Measurements from ENCODE around the gene SORCS1.

Gene SORCS1

GRCh38 chr10:106987362-106987761 is 177.1 kb downstream of the SORCS1 start:
- no peak overlapping the region for H3K27ac ChIP-seq (ENCODE audit: low read depth, low read length)
- H3K36me3 ChIP-seq (ENCODE audit: control insufficient read depth, insufficient read depth, low read length) = no peaks in the 10 kb centered on the region
- no peaks in the 10 kb centered on the region for H3K9me3 ChIP-seq (ENCODE audit: control insufficient read depth, insufficient read depth, low read length)
- H3K9ac ChIP-seq (ENCODE audit: low read depth, low read length) = no peak overlapping the region
- no peak overlapping the region for H3K4me3 ChIP-seq (ENCODE audit: low read depth, low read length)
- H3K4me1 ChIP-seq (ENCODE audit: control insufficient read depth, insufficient read depth, low read length) = no peaks in the 10 kb centered on the region
- H3K27me3 ChIP-seq (ENCODE audit: control insufficient read depth, insufficient read depth, low read length) = no peaks in the 10 kb centered on the region

GRCh38 chr10:106982268-106982667 is 182.2 kb downstream of the SORCS1 start:
- Histone ChIP-seq H3K36me3 (ENCODE audit: control insufficient read depth, insufficient read depth, low read length) (no peaks in the 10 kb centered on the region), H3K4me1 (ENCODE audit: control insufficient read depth, insufficient read depth, low read length) (peaks cover 12% of the 10 kb centered on the region), H3K9me3 (ENCODE audit: control insufficient read depth, insufficient read depth, low read length) (no peaks in the 10 kb centered on the region), H3K27me3 (ENCODE audit: control insufficient read depth, insufficient read depth, low read length) (no peaks in the 10 kb centered on the region), H3K4me3 (ENCODE audit: low read depth, low read length) (no peak overlapping the region), H3K9ac (ENCODE audit: low read depth, low read length) (no peak overlapping the region), H3K27ac (ENCODE audit: low read depth, low read length) (no peak overlapping the region)

GRCh38 chr10:106981452-106982075 is 182.9 kb downstream of the SORCS1 start:
- Histone ChIP-seq H3K27me3 (ENCODE audit: control insufficient read depth, insufficient read depth, low read length) (no peaks in the 10 kb centered on the region), H3K4me3 (ENCODE audit: low read depth, low read length) (no peak overlapping the region), H3K27ac (ENCODE audit: low read depth, low read length) (peak overlapping the region; percentile 7), H3K9me3 (ENCODE audit: control insufficient read depth, insufficient read depth, low read length) (no peaks in the 10 kb centered on the region), H3K36me3 (ENCODE audit: control insufficient read depth, insufficient read depth, low read length) (no peaks in the 10 kb centered on the region), H3K9ac (ENCODE audit: low read depth, low read length) (no peak overlapping the region), H3K4me1 (ENCODE audit: control insufficient read depth, insufficient read depth, low read length) (peaks cover 12% of the 10 kb centered on the region)

- Histone ChIP-seq H3K9me3 (ENCODE audit: control insufficient read depth, insufficient read depth, low read length) (no peaks in the 10 kb centered on the region), H3K4me3 (ENCODE audit: low read depth, low read length) (no peak overlapping the region), H3K36me3 (ENCODE audit: control insufficient read depth, insufficient read depth, low read length) (no peaks in the 10 kb centered on the region), H3K27me3 (ENCODE audit: control insufficient read depth, insufficient read depth, low read length) (no peaks in the 10 kb centered on the region), H3K4me1 (ENCODE audit: control insufficient read depth, insufficient read depth, low read length) (peaks cover 12% of the 10 kb centered on the region), H3K27ac (ENCODE audit: low read depth, low read length) (no peak overlapping the region), H3K9ac (ENCODE audit: low read depth, low read length) (no peak overlapping the region)
Observed at GRCh38 chr10:106980495-106981451, 183.7 kb downstream of the SORCS1 start.

GRCh38 chr10:106978756-106979155 is 185.8 kb downstream of the SORCS1 start:
- no peak overlapping the region for H3K9ac ChIP-seq (ENCODE audit: low read depth, low read length)
- no peak overlapping the region for H3K27ac ChIP-seq (ENCODE audit: low read depth, low read length)
- H3K4me1 ChIP-seq (ENCODE audit: control insufficient read depth, insufficient read depth, low read length) = peaks cover 27% of the 10 kb centered on the region
- H3K4me3 ChIP-seq (ENCODE audit: low read depth, low read length) = no peak overlapping the region
- H3K36me3 ChIP-seq (ENCODE audit: control insufficient read depth, insufficient read depth, low read length) = no peaks in the 10 kb centered on the region
- no peaks in the 10 kb centered on the region for H3K9me3 ChIP-seq (ENCODE audit: control insufficient read depth, insufficient read depth, low read length)
- no peaks in the 10 kb centered on the region for H3K27me3 ChIP-seq (ENCODE audit: control insufficient read depth, insufficient read depth, low read length)

GRCh38 chr10:106973716-106974115 is 190.8 kb downstream of the SORCS1 start:
- H3K27ac ChIP-seq (ENCODE audit: low read depth, low read length) = peak overlapping the region; percentile 22
- no peak overlapping the region for H3K4me3 ChIP-seq (ENCODE audit: low read depth, low read length)
- no peaks in the 10 kb centered on the region for H3K9me3 ChIP-seq (ENCODE audit: control insufficient read depth, insufficient read depth, low read length)
- no peak overlapping the region for H3K9ac ChIP-seq (ENCODE audit: low read depth, low read length)
- peaks cover 20% of the 10 kb centered on the region for H3K4me1 ChIP-seq (ENCODE audit: control insufficient read depth, insufficient read depth, low read length)
- no peaks in the 10 kb centered on the region for H3K36me3 ChIP-seq (ENCODE audit: control insufficient read depth, insufficient read depth, low read length)
- H3K27me3 ChIP-seq (ENCODE audit: control insufficient read depth, insufficient read depth, low read length) = no peaks in the 10 kb centered on the region

- no peak overlapping the region for H3K4me3 ChIP-seq (ENCODE audit: low read depth, low read length)
- peaks cover 20% of the 10 kb centered on the region for H3K4me1 ChIP-seq (ENCODE audit: control insufficient read depth, insufficient read depth, low read length)
- no peak overlapping the region for H3K9ac ChIP-seq (ENCODE audit: low read depth, low read length)
- H3K36me3 ChIP-seq (ENCODE audit: control insufficient read depth, insufficient read depth, low read length) = no peaks in the 10 kb centered on the region
- H3K27me3 ChIP-seq (ENCODE audit: control insufficient read depth, insufficient read depth, low read length) = no peaks in the 10 kb centered on the region
- H3K27ac ChIP-seq (ENCODE audit: low read depth, low read length) = peak overlapping the region; percentile 22
- H3K9me3 ChIP-seq (ENCODE audit: control insufficient read depth, insufficient read depth, low read length) = no peaks in the 10 kb centered on the region
Observed at GRCh38 chr10:106973288-106973687, 191.2 kb downstream of the SORCS1 start.

GRCh38 chr10:106972381-106972780 is 192.1 kb downstream of the SORCS1 start:
- Histone ChIP-seq H3K36me3 (ENCODE audit: control insufficient read depth, insufficient read depth, low read length) (no peaks in the 10 kb centered on the region), H3K9me3 (ENCODE audit: control insufficient read depth, insufficient read depth, low read length) (no peaks in the 10 kb centered on the region), H3K4me1 (ENCODE audit: control insufficient read depth, insufficient read depth, low read length) (peaks cover 20% of the 10 kb centered on the region), H3K4me3 (ENCODE audit: low read depth, low read length) (no peak overlapping the region), H3K9ac (ENCODE audit: low read depth, low read length) (no peak overlapping the region), H3K27me3 (ENCODE audit: control insufficient read depth, insufficient read depth, low read length) (no peaks in the 10 kb centered on the region), H3K27ac (ENCODE audit: low read depth, low read length) (no peak overlapping the region)

- H3K27ac ChIP-seq (ENCODE audit: low read depth, low read length) = no peak overlapping the region
- no peak overlapping the region for H3K9ac ChIP-seq (ENCODE audit: low read depth, low read length)
- no peaks in the 10 kb centered on the region for H3K27me3 ChIP-seq (ENCODE audit: control insufficient read depth, insufficient read depth, low read length)
- no peaks in the 10 kb centered on the region for H3K9me3 ChIP-seq (ENCODE audit: control insufficient read depth, insufficient read depth, low read length)
- no peaks in the 10 kb centered on the region for H3K36me3 ChIP-seq (ENCODE audit: control insufficient read depth, insufficient read depth, low read length)
- no peak overlapping the region for H3K4me3 ChIP-seq (ENCODE audit: low read depth, low read length)
- H3K4me1 ChIP-seq (ENCODE audit: control insufficient read depth, insufficient read depth, low read length) = peaks cover 20% of the 10 kb centered on the region
Observed at GRCh38 chr10:106971411-106971831, 193.1 kb downstream of the SORCS1 start.

- no peaks in the 10 kb centered on the region for H3K36me3 ChIP-seq (ENCODE audit: control insufficient read depth, insufficient read depth, low read length)
Observed at GRCh38 chr10:106967452-106967851, 197.1 kb downstream of the SORCS1 start.

GRCh38 chr10:106960812-106961211 is 203.7 kb downstream of the SORCS1 start:
- no peak overlapping the region for H3K27ac ChIP-seq (ENCODE audit: low read depth, low read length)
- H3K9ac ChIP-seq (ENCODE audit: low read depth, low read length) = no peak overlapping the region
- H3K36me3 ChIP-seq (ENCODE audit: control insufficient read depth, insufficient read depth, low read length) = no peaks in the 10 kb centered on the region
- no peaks in the 10 kb centered on the region for H3K9me3 ChIP-seq (ENCODE audit: control insufficient read depth, insufficient read depth, low read length)
- no peaks in the 10 kb centered on the region for H3K27me3 ChIP-seq (ENCODE audit: control insufficient read depth, insufficient read depth, low read length)
- H3K4me3 ChIP-seq (ENCODE audit: low read depth, low read length) = no peak overlapping the region
- peaks cover 6% of the 10 kb centered on the region for H3K4me1 ChIP-seq (ENCODE audit: control insufficient read depth, insufficient read depth, low read length)

More at GRCh38 chr10:106967452-106967851, 197.1 kb downstream of the SORCS1 start:
- no peak overlapping the region for H3K9ac ChIP-seq (ENCODE audit: low read depth, low read length)
- no peaks in the 10 kb centered on the region for H3K27me3 ChIP-seq (ENCODE audit: control insufficient read depth, insufficient read depth, low read length)
- no peaks in the 10 kb centered on the region for H3K9me3 ChIP-seq (ENCODE audit: control insufficient read depth, insufficient read depth, low read length)
- H3K4me3 ChIP-seq (ENCODE audit: low read depth, low read length) = no peak overlapping the region
- no peaks in the 10 kb centered on the region for H3K4me1 ChIP-seq (ENCODE audit: control insufficient read depth, insufficient read depth, low read length)
- H3K27ac ChIP-seq (ENCODE audit: low read depth, low read length) = no peak overlapping the region
